ENCODE data around the gene DAP. TPM values are rescaled to one million over a fixed set of nuclear protein-coding genes. Genes with fewer than 3 reads are reported as not detected.

Gene DAP
- total and polyA plus RNA-seq, 2 donors: 14.1 to 34.4 TPM

DNA sequence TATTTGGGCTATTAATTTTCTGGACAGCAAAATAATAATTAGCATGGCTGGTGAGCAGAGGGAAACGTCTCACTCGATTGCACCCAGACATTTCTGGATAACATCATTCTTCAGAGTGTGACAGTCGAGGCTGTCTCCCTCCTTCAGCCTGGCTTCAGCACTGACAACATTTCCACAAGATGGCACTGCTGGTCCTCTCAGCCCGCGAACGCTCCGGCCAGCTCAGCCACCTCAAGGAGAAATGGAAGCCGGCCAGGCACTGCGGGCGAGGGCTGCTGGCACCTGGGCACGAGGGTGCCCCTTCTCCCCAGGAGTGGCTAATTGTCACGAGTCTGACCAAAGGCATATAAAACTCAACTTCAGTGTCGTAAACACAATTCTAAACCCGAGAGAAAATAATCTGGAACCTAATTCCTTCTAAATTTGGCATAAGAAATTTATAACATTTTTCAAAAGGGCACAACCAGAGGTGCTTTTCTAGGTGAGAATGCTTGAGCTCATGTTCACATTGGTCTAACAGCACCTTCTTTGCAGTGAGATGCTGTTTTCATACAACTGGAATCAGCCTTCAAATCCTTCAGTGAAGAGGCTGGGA is 65.9 kb downstream of the DAP start:
- DNase-seq (ENCODE audit: low read depth in 6 of 9, low spot score in 9 of 9): peak in 3 of 9 donors; percentile 34 to 39 (median 35)
- Histone ChIP-seq H3K27ac (ENCODE audit: low read depth in 1 of 2, low read length in 1 of 2) (no peak overlapping the region), H3K9me3 (ENCODE audit: control insufficient read depth in 2 of 2, insufficient read depth in 1 of 2, low read length in 1 of 2) (no peaks in the 10 kb centered on the region), H3K4me3 (ENCODE audit: low read length in 2 of 2) (no peak overlapping the region), H3K4me1 (ENCODE audit: control insufficient read depth in 2 of 2, insufficient read depth in 2 of 2, low read length in 2 of 2) (peaks cover 9 to 39% of the 10 kb centered on the region in 2 donors), H3K36me3 (ENCODE audit: control insufficient read depth in 2 of 2, insufficient read depth in 2 of 2, low read length in 1 of 2) (peaks cover 0 to 6% of the 10 kb centered on the region in 2 donors), H3K27me3 (ENCODE audit: control insufficient read depth in 2 of 2, insufficient read depth in 1 of 2, low read length in 1 of 2) (no peaks in the 10 kb centered on the region)
- WGBS: 46% methylated on average over 14 of the region's 14 CpGs

DNA sequence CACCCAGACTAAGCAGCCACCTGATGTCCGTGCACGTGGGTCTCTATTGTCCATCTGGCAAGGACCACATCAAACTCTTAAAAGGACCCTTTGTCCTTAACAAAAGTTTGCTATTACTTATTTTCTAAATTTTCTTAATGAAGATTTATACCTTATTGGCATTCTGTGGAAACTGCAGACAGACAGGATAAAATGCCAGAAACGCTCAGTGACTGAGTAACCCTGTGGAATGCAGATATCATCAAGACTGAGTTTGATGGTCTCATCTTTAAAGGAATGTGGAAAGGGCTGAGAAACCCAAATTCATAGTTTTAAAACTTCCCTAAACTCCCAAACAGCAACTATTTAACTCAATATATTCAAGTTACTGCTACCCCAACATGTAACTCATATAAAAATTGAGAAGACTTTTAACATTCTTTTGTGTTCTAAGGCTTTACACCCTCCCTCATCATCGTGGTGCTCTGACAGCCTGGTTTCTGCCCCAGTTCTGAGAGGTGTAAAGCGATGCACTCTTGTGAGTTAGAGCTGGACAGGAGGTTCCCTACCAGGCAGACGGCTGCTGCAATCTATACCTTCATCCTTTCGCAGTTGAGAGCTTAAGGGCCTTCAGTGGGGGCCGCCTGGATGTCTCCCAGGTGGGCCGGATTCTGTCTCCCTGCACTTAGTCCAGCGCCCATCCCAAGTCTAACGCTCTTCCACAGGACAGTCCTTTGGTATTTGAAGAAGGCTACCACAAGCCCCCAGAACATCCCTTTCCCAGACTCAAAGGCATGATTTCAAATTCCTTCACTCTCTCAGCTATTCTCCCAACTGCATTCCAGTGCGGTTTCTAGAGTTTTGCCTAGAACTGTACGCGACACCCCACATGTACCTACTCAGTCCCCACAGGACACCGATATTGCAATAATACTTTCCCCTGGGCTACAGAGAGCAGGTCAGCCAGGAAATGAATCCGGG is 68.9 kb downstream of the DAP start:
- no peak overlapping the region for H3K4me3 ChIP-seq (ENCODE audit: low read length in 2 of 2)
- H3K4me1 ChIP-seq (ENCODE audit: control insufficient read depth in 2 of 2, insufficient read depth in 2 of 2, low read length in 2 of 2): peaks cover 6 to 19% of the 10 kb centered on the region in 2 donors
- H3K27me3 ChIP-seq (ENCODE audit: control insufficient read depth in 2 of 2, insufficient read depth in 1 of 2, low read length in 1 of 2): no peaks in the 10 kb centered on the region
- 97% methylated on average over 16 of the region's 16 CpGs for WGBS
- peaks cover 3 to 8% of the 10 kb centered on the region in 2 donors for H3K36me3 ChIP-seq (ENCODE audit: control insufficient read depth in 2 of 2, insufficient read depth in 2 of 2, low read length in 1 of 2)
- no peak for DNase-seq (ENCODE audit: low read depth in 6 of 9, low spot score in 9 of 9)
- no peaks in the 10 kb centered on the region for H3K9me3 ChIP-seq (ENCODE audit: control insufficient read depth in 2 of 2, insufficient read depth in 1 of 2, low read length in 1 of 2)
- H3K27ac ChIP-seq (ENCODE audit: low read depth in 1 of 2, low read length in 1 of 2): no peak overlapping the region

DNA sequence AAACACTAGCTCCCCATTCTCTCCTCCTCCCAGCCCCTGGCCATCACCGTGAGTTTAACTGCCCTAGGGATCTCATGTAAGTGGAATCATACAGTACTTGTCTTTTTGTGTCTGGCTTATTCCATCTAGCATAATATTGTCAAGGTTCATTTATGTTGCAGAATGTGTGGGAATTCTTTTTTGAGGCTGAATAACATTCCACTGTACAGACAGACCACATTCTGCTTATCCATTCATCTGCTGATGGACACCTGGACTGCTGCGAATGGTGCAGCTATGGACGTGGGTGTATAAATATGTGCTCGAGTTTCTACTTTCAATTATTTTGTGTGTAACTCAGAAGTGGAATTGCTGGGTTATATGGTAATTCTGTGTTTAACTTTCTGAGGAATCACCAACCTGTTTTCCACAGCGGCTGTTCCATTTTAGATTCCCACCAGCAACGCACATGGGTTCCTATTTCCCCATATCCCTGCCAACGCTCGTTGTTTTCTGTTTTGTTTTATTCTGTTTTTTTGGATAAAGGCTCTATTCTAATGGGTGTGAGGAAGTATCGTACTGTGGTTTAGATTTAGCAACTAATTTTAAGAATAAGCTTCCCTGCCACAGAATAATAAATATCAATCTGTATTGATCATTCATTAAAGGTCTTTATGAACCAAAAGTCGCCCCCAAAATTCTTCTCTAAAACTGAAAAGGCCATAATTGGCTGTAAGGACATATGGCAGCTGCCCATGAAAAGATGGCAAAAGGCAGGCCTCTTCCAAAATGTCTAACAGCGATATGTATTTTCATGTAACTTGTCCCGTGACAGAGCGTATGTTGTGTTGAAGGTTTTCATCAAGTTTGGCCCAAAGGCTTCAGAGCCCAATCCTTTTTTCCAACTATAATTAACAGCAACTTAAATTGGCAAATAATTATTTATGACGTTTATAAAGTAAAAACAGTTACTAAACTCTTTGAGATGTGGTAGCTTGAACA is 70.3 kb downstream of the DAP start:
- H3K27ac ChIP-seq (ENCODE audit: low read depth in 1 of 2, low read length in 1 of 2): no peak overlapping the region
- H3K4me1 ChIP-seq (ENCODE audit: control insufficient read depth in 2 of 2, insufficient read depth in 2 of 2, low read length in 2 of 2): peaks cover 0 to 5% of the 10 kb centered on the region in 2 donors
- WGBS: 98% methylated on average over 14 of the region's 14 CpGs
- peaks cover 3 to 8% of the 10 kb centered on the region in 2 donors for H3K36me3 ChIP-seq (ENCODE audit: control insufficient read depth in 2 of 2, insufficient read depth in 2 of 2, low read length in 1 of 2)
- no peaks in the 10 kb centered on the region for H3K27me3 ChIP-seq (ENCODE audit: control insufficient read depth in 2 of 2, insufficient read depth in 1 of 2, low read length in 1 of 2)
- no peak for DNase-seq (ENCODE audit: low read depth in 6 of 9, low spot score in 9 of 9)
- H3K4me3 ChIP-seq (ENCODE audit: low read length in 2 of 2): no peak overlapping the region
- no peaks in the 10 kb centered on the region for H3K9me3 ChIP-seq (ENCODE audit: control insufficient read depth in 2 of 2, insufficient read depth in 1 of 2, low read length in 1 of 2)

DNA sequence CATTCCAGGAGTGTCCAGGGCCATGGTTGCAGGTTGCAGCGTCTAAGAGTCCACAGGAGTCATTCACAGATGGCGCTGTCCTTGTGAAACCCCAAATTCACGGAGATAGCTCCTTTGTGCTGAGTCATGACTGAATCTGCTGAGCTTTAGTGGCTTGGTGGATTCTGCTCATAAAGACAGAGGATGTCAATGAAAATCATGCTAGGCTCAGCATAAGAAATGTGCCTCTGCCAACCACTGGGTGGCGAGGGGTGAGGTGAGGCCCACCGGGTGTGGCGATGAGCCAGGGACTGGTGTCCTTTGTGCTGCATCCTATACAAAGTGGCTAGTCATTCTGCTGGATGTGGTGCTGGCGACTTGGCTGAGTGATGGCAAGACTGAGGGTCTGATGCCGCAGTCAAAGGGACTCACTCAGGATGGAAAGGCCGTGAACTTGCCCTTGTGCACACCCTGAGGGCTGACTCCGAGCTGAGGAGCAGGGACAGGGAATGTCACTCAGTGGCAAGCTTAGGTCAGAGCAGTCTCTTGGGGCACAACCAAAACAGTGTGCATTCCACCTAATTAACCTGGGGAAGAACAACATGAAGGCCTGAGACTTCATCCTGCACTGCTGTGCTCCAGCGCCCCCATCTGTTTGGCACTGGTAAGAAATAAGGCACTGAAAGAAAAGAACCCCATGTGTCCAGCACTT is 71.5 kb downstream of the DAP start:
- WGBS: 89% methylated on average over 11 of the region's 11 CpGs
- Histone ChIP-seq H3K27me3 (ENCODE audit: control insufficient read depth in 2 of 2, insufficient read depth in 1 of 2, low read length in 1 of 2) (no peaks in the 10 kb centered on the region), H3K4me1 (ENCODE audit: control insufficient read depth in 2 of 2, insufficient read depth in 2 of 2, low read length in 2 of 2) (no peaks in the 10 kb centered on the region), H3K4me3 (ENCODE audit: low read length in 2 of 2) (no peak overlapping the region), H3K36me3 (ENCODE audit: control insufficient read depth in 2 of 2, insufficient read depth in 2 of 2, low read length in 1 of 2) (peaks cover 3 to 8% of the 10 kb centered on the region in 2 donors), H3K27ac (ENCODE audit: low read depth in 1 of 2, low read length in 1 of 2) (no peak overlapping the region), H3K9me3 (ENCODE audit: control insufficient read depth in 2 of 2, insufficient read depth in 1 of 2, low read length in 1 of 2) (no peaks in the 10 kb centered on the region)
- DNase-seq (ENCODE audit: low read depth in 6 of 9, low spot score in 9 of 9): peak in 1 of 9 donors; percentile 15

- Histone ChIP-seq H3K36me3 (ENCODE audit: control insufficient read depth in 2 of 2, insufficient read depth in 2 of 2, low read length in 1 of 2) (peaks cover 3 to 5% of the 10 kb centered on the region in 2 donors), H3K27me3 (ENCODE audit: control insufficient read depth in 2 of 2, insufficient read depth in 1 of 2, low read length in 1 of 2) (no peaks in the 10 kb centered on the region), H3K27ac (ENCODE audit: low read depth in 1 of 2, low read length in 1 of 2) (no peak overlapping the region), H3K9me3 (ENCODE audit: control insufficient read depth in 2 of 2, insufficient read depth in 1 of 2, low read length in 1 of 2) (no peaks in the 10 kb centered on the region), H3K4me3 (ENCODE audit: low read length in 2 of 2) (no peak overlapping the region), H3K4me1 (ENCODE audit: control insufficient read depth in 2 of 2, insufficient read depth in 2 of 2, low read length in 2 of 2) (no peaks in the 10 kb centered on the region)
- no peak for DNase-seq (ENCODE audit: low read depth in 6 of 9, low spot score in 9 of 9)
- WGBS: 98% methylated on average over 13 of the region's 13 CpGs
These were observed 72.3 kb downstream of the DAP start for GRCh38 chr5:10688651-10689171.

- no peaks in the 10 kb centered on the region for H3K9me3 ChIP-seq (ENCODE audit: control insufficient read depth in 2 of 2, insufficient read depth in 1 of 2, low read length in 1 of 2)
- H3K36me3 ChIP-seq (ENCODE audit: control insufficient read depth in 2 of 2, insufficient read depth in 2 of 2, low read length in 1 of 2): peaks cover 18 to 19% of the 10 kb centered on the region in 2 donors
- WGBS: 97% methylated on average over 2 of the region's 2 CpGs
- H3K4me1 ChIP-seq (ENCODE audit: control insufficient read depth in 2 of 2, insufficient read depth in 2 of 2, low read length in 2 of 2): no peaks in the 10 kb centered on the region
- no peak overlapping the region for H3K4me3 ChIP-seq (ENCODE audit: low read length in 2 of 2)
- no peak for DNase-seq (ENCODE audit: low read depth in 6 of 9, low spot score in 9 of 9)
- no peak overlapping the region for H3K27ac ChIP-seq (ENCODE audit: low read depth in 1 of 2, low read length in 1 of 2)
- H3K27me3 ChIP-seq (ENCODE audit: control insufficient read depth in 2 of 2, insufficient read depth in 1 of 2, low read length in 1 of 2): no peaks in the 10 kb centered on the region
These were observed 74.1 kb downstream of the DAP start for GRCh38 chr5:10686890-10687289.

GRCh38 chr5:10685115-10685521 is 75.9 kb downstream of the DAP start:
- Histone ChIP-seq H3K4me3 (ENCODE audit: low read length in 2 of 2) (no peak overlapping the region), H3K9me3 (ENCODE audit: control insufficient read depth in 2 of 2, insufficient read depth in 1 of 2, low read length in 1 of 2) (no peaks in the 10 kb centered on the region), H3K27me3 (ENCODE audit: control insufficient read depth in 2 of 2, insufficient read depth in 1 of 2, low read length in 1 of 2) (no peaks in the 10 kb centered on the region), H3K27ac (ENCODE audit: low read depth in 1 of 2, low read length in 1 of 2) (no peak overlapping the region), H3K36me3 (ENCODE audit: control insufficient read depth in 2 of 2, insufficient read depth in 2 of 2, low read length in 1 of 2) (peaks cover 32% of the 10 kb centered on the region in 2 donors), H3K4me1 (ENCODE audit: control insufficient read depth in 2 of 2, insufficient read depth in 2 of 2, low read length in 2 of 2) (no peaks in the 10 kb centered on the region)
- WGBS: 93% methylated on average over 6 of the region's 6 CpGs
- DNase-seq (ENCODE audit: low read depth in 6 of 9, low spot score in 9 of 9): peak in 1 of 9 donors; percentile 22

Measured in thymus (tissue), 11 donors.